Progenitor cell of endocrine pancreas (in vitro differentiated cells): ENCODE data around the gene NAPB. TPM values are rescaled to one million over a fixed set of nuclear protein-coding genes. Genes with fewer than 3 reads are reported as not detected.

Source experiments
- DNase-seq: peaks from one replicate; pipeline ENCODE4 v3.0.0; 2021; ENCODE audit warnings: low spot score; ENCODE audit not compliant: unreplicated experiment
- H3K27ac Mint-ChIP-seq: 2 replicates; pipeline ENCODE4 v1.8.0; 2021; ENCODE audit warnings: mild to moderate bottlenecking, moderate library complexity, mixed read lengths
- H3K27me3 Mint-ChIP-seq: 2 replicates; pipeline ENCODE4 v1.8.0; 2021; ENCODE audit warnings: mixed read lengths
- H3K36me3 Mint-ChIP-seq: 2 replicates; pipeline ENCODE4 v1.8.0; 2022; ENCODE audit warnings: mixed read lengths; ENCODE audit not compliant: insufficient read depth
- H3K4me1 Mint-ChIP-seq: 2 replicates; pipeline ENCODE4 v1.8.0; 2021; ENCODE audit warnings: low read depth, mixed read lengths
- H3K4me3 Mint-ChIP-seq: 2 replicates; pipeline ENCODE4 v1.8.0; 2021; ENCODE audit warnings: low read depth, mild to moderate bottlenecking, moderate library complexity, mixed read lengths
- H3K9me3 Mint-ChIP-seq: 2 replicates; pipeline ENCODE4 v1.8.0; 2021; ENCODE audit warnings: low read depth, mixed read lengths
- CTCF ChIP-seq: fragments of 200-600 bp; sonication (generic); IDR thresholded peaks from one replicate; pipeline ENCODE4 v1.5.0; 2021; ENCODE audit warnings: antibody characterized with exemption, mild to moderate bottlenecking; ENCODE audit not compliant: unreplicated experiment
- total RNA-seq: library from RNA; stranded (reverse); gene quantifications from 2 replicates; pipeline ENCODE4 v1.2.1, GENCODE V29; 2021

The NAPB gene
- total RNA-seq, 1 donor from 2014 or later: 22.2 TPM

GRCh38 chr20:23396950-23397627, 24.2 kb downstream of the NAPB start:
- no peaks in the 10 kb centered on the region for H3K9me3 Mint-ChIP-seq
- peaks cover 22% of the 10 kb centered on the region for H3K36me3 Mint-ChIP-seq
- no peaks in the 10 kb centered on the region for H3K4me1 Mint-ChIP-seq
- no peak for TF ChIP-seq CTCF
- DNase-seq: no peak
- H3K4me3 Mint-ChIP-seq: no peak overlapping the region
- H3K27me3 Mint-ChIP-seq: no peaks in the 10 kb centered on the region
- no peak overlapping the region for H3K27ac Mint-ChIP-seq

GRCh38 chr20:23393996-23394775, 27.1 kb downstream of the NAPB start:
- peaks cover 22% of the 10 kb centered on the region for H3K36me3 Mint-ChIP-seq
- DNase-seq: no peak
- no peaks in the 10 kb centered on the region for H3K9me3 Mint-ChIP-seq
- H3K27ac Mint-ChIP-seq: no peak overlapping the region
- no peak for TF ChIP-seq CTCF
- H3K4me3 Mint-ChIP-seq: no peak overlapping the region
- no peaks in the 10 kb centered on the region for H3K4me1 Mint-ChIP-seq
- no peaks in the 10 kb centered on the region for H3K27me3 Mint-ChIP-seq

- Mint-ChIP-seq H3K36me3 (peaks cover 32% of the 10 kb centered on the region), H3K4me3 (no peak overlapping the region), H3K4me1 (no peaks in the 10 kb centered on the region), H3K9me3 (peaks cover 5% of the 10 kb centered on the region), H3K27me3 (no peaks in the 10 kb centered on the region), H3K27ac (no peak overlapping the region)
- DNase-seq: no peak
- TF ChIP-seq CTCF: no peak
Measured at GRCh38 chr20:23391707-23392310, 29.5 kb downstream of the NAPB start.

GRCh38 chr20:23390091-23390774, 31.1 kb downstream of the NAPB start:
- no peaks in the 10 kb centered on the region for H3K4me1 Mint-ChIP-seq
- peaks cover 39% of the 10 kb centered on the region for H3K36me3 Mint-ChIP-seq
- no peak for TF ChIP-seq CTCF
- H3K4me3 Mint-ChIP-seq: no peak overlapping the region
- peak overlapping the region; percentile 6 for H3K27ac Mint-ChIP-seq
- no peaks in the 10 kb centered on the region for H3K27me3 Mint-ChIP-seq
- DNase-seq: no peak
- peaks cover 8% of the 10 kb centered on the region for H3K9me3 Mint-ChIP-seq

GRCh38 chr20:23387118-23387443, 34.2 kb downstream of the NAPB start:
- Mint-ChIP-seq H3K27me3 (no peaks in the 10 kb centered on the region), H3K4me3 (no peak overlapping the region), H3K9me3 (peaks cover 11% of the 10 kb centered on the region), H3K4me1 (no peaks in the 10 kb centered on the region), H3K27ac (no peak overlapping the region), H3K36me3 (peaks cover 38% of the 10 kb centered on the region)
- no peak for TF ChIP-seq CTCF
- no peak for DNase-seq
